Measurements from ENCODE around the gene CPB2. TPM values are rescaled to one million over a fixed set of nuclear protein-coding genes. Genes with fewer than 3 reads are reported as not detected.

CPB2 gene, protein sequence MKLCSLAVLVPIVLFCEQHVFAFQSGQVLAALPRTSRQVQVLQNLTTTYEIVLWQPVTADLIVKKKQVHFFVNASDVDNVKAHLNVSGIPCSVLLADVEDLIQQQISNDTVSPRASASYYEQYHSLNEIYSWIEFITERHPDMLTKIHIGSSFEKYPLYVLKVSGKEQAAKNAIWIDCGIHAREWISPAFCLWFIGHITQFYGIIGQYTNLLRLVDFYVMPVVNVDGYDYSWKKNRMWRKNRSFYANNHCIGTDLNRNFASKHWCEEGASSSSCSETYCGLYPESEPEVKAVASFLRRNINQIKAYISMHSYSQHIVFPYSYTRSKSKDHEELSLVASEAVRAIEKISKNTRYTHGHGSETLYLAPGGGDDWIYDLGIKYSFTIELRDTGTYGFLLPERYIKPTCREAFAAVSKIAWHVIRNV
- 0.08 to 0.15 TPM in 2 of 5 replicates, not detected in the others for total RNA-seq (2022; extraction: Qiagen RNA extraction; ENCODE audit: low read depth)

DNA sequence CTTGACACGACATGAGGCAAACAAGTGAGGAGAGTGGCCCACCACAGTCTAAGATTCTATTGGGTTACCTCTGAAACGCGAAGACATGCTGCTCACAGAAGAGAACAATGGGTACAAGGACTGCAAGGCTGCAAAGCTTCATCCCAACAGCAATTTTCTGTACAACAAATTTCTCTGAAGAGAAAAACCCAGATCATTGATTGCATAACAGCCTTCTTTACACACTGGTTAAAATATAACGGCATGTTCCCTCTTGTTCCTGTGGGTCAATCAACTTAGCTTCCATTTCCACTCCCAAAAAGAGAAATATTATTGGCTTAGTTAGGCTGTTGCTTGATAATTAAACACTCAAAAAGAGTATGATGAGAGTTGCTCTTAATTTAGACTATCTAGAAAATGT is at the start of gene CPB2:
TSS of gene CPB2 (minus strand) at position 166 of the 400 bp plus-strand sequence. CDS start at position 142, 24 bp downstream.

DNA sequence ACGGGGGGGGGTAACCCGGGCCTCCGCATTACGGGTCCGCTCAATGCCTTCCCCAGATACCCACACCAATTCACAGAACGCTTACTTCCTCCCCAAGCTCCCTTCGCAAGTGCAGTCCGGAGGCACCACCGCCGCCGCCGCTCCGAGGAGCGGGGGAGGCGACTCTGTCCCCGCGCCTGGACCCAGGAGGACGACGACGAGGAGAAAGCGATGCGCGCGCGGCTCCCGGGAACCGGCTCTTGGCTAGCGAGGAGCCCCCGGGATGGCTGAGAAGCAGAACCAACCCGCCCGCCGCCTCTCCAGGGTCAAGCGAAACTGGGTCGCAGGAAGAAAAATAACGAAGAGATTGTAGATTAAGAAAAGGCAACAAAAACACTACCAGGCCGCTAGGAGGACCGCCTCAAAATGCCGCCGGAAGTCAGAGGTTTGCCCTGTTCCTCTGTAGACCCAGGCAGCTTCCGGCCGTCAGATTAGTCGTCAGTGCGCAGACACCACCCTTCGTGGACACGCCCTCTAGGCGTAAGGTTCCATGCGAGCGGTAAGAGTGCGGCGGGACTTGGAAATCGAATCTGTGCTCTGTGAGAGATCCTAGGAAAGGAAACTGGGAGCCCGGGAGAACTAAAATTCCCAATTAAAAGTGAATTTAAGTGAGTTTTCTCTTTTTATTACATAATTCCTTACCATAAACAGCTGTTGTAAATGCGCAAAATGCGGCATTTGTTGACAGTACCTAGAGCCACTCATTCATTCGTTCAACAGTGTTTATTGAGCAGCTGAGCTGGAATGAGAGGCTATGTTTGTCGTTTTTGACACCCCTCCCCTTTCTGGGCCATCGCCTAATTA is 52.3 kb downstream of the CPB2 start, which contains the start of gene ZC3H13:
TSS of gene ZC3H13 (minus strand) at position 428 of the 843 bp plus-strand sequence. CDS start 7,239 bp downstream, outside the sequence.

Other genes with a start within 250 kb of the CPB2 start
- 12.1 to 21.1 TPM (median 16.7 TPM) in 5 replicates for gene ZC3H13, start 52.3 kb downstream of the CPB2 start, total RNA-seq (2022; extraction: Qiagen RNA extraction; ENCODE audit: low read depth)
- 0.16 to 0.40 TPM (median 0.22 TPM) in 5 replicates for gene LCP1, start 77.1 kb upstream of the CPB2 start, total RNA-seq (2022; extraction: Qiagen RNA extraction; ENCODE audit: low read depth)
- gene LRRC63, start 106.9 kb upstream of the CPB2 start, total RNA-seq (2022; extraction: Qiagen RNA extraction; ENCODE audit: low read depth): 0.13 TPM in 1 of 5 replicates, not detected in the others

Measured in A549 treated with ZK216348 at 1 μM for 4 hours (cell line).